HepG2 (cell line): ENCODE data around the gene VKORC1. TPM values are rescaled to one million over a fixed set of nuclear protein-coding genes. Genes with fewer than 3 reads are reported as not detected.

ENCODE experiments used
- ARID2 ChIP-seq: sonication (generic); formaldehyde crosslinking; IDR thresholded peaks from 2 replicates; pipeline ENCODE4 v1.8.1; 2022; ENCODE audit warnings: mild to moderate bottlenecking, missing genetic modification reagents, borderline replicate concordance
- ARNTL ChIP-seq: sonication (generic); formaldehyde crosslinking; IDR thresholded peaks from 2 replicates; pipeline ENCODE4 v1.4.0; 2020; ENCODE audit warnings: mild to moderate bottlenecking, missing genetic modification reagents
- DZIP1 ChIP-seq: sonication (generic); formaldehyde crosslinking; IDR thresholded peaks from 2 replicates; pipeline ENCODE4 v1.5.0; 2020; ENCODE audit warnings: mild to moderate bottlenecking, missing genetic modification reagents
- ELF1 ChIP-seq: sonication (generic); formaldehyde crosslinking; IDR thresholded peaks from 2 replicates; pipeline ENCODE4 v1.4.0; 2020; ENCODE audit warnings: missing genetic modification reagents
- NFATC3 ChIP-seq: sonication (generic); formaldehyde crosslinking; IDR thresholded peaks from 2 replicates; pipeline ENCODE4 v1.5.1; 2020; ENCODE audit warnings: mild to moderate bottlenecking, missing genetic modification reagents
- NR2F6 ChIP-seq, 2 experiments: IDR thresholded peaks; 2 replicates each; pipeline ENCODE4 v1.6.1; 2016; ENCODE audit warnings: antibody characterized with exemption in 1 of 2, mild to moderate bottlenecking in 1 of 2
- RBM22 ChIP-seq: fragments of 200-400 bp; formaldehyde crosslinking; optimal IDR thresholded peaks from 2 replicates; pipeline ENCODE3; 2017; ENCODE audit warnings: mild to moderate bottlenecking, low read length, moderate library complexity
- SRSF9 ChIP-seq: fragments of 200-400 bp; formaldehyde crosslinking; IDR thresholded peaks from 2 replicates; pipeline ENCODE4 v1.6.1; 2018; ENCODE audit warnings: borderline replicate concordance, mild to moderate bottlenecking, low read depth, low read length; ENCODE audit not compliant: insufficient read depth, poor library complexity, severe bottlenecking
- TCF7L2 ChIP-seq: IDR thresholded peaks from 2 replicates; pipeline ENCODE4 v1.6.1; 2011; ENCODE audit warnings: mild to moderate bottlenecking, low read depth, low read length, moderate library complexity
- TOE1 ChIP-seq: sonication (generic); formaldehyde crosslinking; IDR thresholded peaks from 2 replicates; pipeline ENCODE4 v1.4.0; 2020; ENCODE audit warnings: mild to moderate bottlenecking, missing genetic modification reagents
- ZFP36 ChIP-seq: fragments of 150-350 bp; IDR thresholded peaks from 2 replicates; pipeline ENCODE4 v1.6.1; 2018; ENCODE audit warnings: borderline replicate concordance, low read length, low read depth; ENCODE audit not compliant: partially characterized antibody
- ZNF234 ChIP-seq: sonication (generic); formaldehyde crosslinking; conservative IDR thresholded peaks from 2 replicates; pipeline ENCODE4 v1.5.1; 2020; ENCODE audit warnings: mild to moderate bottlenecking, missing genetic modification reagents
- ZNF629 ChIP-seq: sonication (generic); formaldehyde crosslinking; conservative IDR thresholded peaks from 2 replicates; pipeline ENCODE4 v1.5.0; 2020; ENCODE audit warnings: missing genetic modification reagents
- ZNF639 ChIP-seq: conservative IDR thresholded peaks from 2 replicates; pipeline ENCODE4 v1.6.1; 2018; ENCODE audit warnings: missing genetic modification reagents
- ZNF646 ChIP-seq: sonication (generic); formaldehyde crosslinking; IDR thresholded peaks from 2 replicates; pipeline ENCODE4 v1.9.0; 2021; ENCODE audit warnings: mild to moderate bottlenecking, missing genetic modification reagents
- ZNF740 ChIP-seq: sonication (generic); formaldehyde crosslinking; IDR thresholded peaks from 2 replicates; pipeline ENCODE4 v1.4.0; 2020; ENCODE audit warnings: missing genetic modification reagents
- ZXDC ChIP-seq: sonication (generic); formaldehyde crosslinking; IDR thresholded peaks from 2 replicates; pipeline ENCODE4 v1.5.0; 2020; ENCODE audit warnings: mild to moderate bottlenecking, missing genetic modification reagents
- polyA plus RNA-seq, 8 experiments: library from polyadenylated mRNA; depleted of rRNA in 3 of 8; stranded (reverse) in 7 of 8; unstranded in 1 of 8; fragments of >200 nt; fragmentation: Illumina TruSeq in 4 of 8; extraction: Trizol in 4 of 8; gene quantifications; 2 replicates each; pipeline versions ENCODE4 v1.2.1 to v1.2.3, GENCODE V29; 2011 to 2016; ENCODE audit warnings: low read depth in 4 of 8, missing spikeins in 1 of 8, mixed read lengths in 1 of 8; ENCODE audit not compliant: insufficient read depth in 1 of 8
- total RNA-seq, 5 experiments: library from RNA; depleted of rRNA; stranded (reverse); fragments of >200 nt; fragmentation: Illumina TruSeq; extraction: Trizol; gene quantifications; 2 replicates each; pipeline ENCODE4 v1.2.3, GENCODE V29; 2016; ENCODE audit warnings: low read depth in 1 of 5

Gene VKORC1
- total and polyA plus RNA-seq, 2 of the 13 experiments (the other 11 are each of a cell fraction or from before 2014, with no cell fraction given) = 141 to 615 TPM

GRCh38 chr16:31094088-31094423 is 541 bp downstream of the VKORC1 start (continued):
- TF ChIP-seq ZXDC (CRISPR knock-in tag) = no peak
- TF ChIP-seq ZNF646 = no peak
- TF ChIP-seq DZIP1 (CRISPR knock-in tag) = no peak
- 0 out of 2 replicates have a peak, but pooled peaks have one; percentile 30 for TF ChIP-seq ZNF740 (CRISPR knock-in tag)
- no peak for TF ChIP-seq ARID2 (CRISPR knock-in tag)
- TF ChIP-seq ARNTL (CRISPR knock-in tag) = no peak
- TF ChIP-seq TOE1 (CRISPR knock-in tag) = no peak
- TF ChIP-seq SRSF9 = no peak
- TF ChIP-seq RBM22 = no peak
- no peak for TF ChIP-seq ELF1 (CRISPR knock-in tag)
- TF ChIP-seq ZFP36 = no peak
- TF ChIP-seq ZNF639 (CRISPR knock-in tag) = no peak
- TF ChIP-seq NFATC3 (CRISPR knock-in tag) = no peak
- TF ChIP-seq ZNF629 (CRISPR knock-in tag) = no peak
- no peak for TF ChIP-seq TCF7L2
- no peak for TF ChIP-seq ZNF234 (CRISPR knock-in tag)
- no peak for TF ChIP-seq NR2F6 (IDR thresholded peaks at IDR 0.05)
- no peak for TF ChIP-seq NR2F6 (CRISPR knock-in tag; IDR thresholded peaks at IDR 0.05)
